Activated CD4-positive, alpha-beta T cell treated with anti-CD3 and anti-CD28 coated beads, Interleukin-10, Interleukin-2, amounts not matched to agents 100 ng/mL and 50 ng/mL, durations not matched to agents 16 hours and 8 hours (primary cell): ENCODE results near the gene MYT1.

ENCODE experiments used
- DNase-seq: peaks from one replicate; pipeline ENCODE4 v3.0.0-alpha.2; 2020

Gene MYT1

DNA sequence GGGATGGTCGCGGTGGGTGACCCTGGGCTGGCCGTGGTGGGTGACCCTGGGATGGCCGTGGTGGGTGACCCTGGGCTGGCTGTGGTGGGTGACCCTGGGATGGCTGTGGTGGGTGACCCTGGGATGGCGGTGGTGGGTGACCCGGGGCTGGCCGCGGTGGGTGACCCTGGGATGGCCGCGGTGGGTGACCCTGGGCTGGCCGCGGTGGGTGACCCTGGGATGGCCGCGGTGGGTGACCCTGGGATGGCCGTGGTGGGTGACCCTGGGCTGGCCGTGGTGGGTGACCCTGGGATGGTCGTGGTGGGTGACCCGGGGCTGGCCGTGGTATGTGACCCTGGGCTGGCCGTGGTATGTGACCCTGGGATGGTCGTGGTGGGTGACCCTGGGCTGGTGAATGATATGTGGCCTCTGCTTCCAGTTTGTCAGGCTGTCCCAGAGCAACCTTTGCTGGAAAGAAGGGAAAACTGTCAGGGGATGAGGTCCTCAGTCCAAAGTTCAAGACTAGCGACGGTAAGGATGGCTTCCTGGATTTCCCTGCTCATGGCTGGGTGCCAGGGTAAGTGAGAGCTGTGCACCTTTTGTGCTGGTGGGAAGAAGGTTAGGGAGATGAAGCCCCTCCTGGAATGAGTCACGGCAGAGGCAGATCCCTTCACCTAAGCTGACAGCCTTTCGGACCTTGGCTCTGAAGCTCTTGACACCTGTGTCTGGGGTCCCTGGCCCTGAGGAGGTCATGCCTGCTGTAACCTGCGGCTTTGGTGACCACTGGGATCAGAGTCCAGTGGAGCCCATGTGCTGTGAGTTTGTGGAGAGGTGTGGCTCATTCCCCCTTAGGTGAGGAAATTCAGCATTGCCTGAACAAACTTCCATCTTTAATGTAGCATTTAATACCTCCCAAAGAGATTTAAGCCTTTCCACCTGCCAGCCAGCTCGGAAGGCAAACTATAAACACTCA is 72.2 kb downstream of the MYT1 start:
- DNase-seq, result no peak

DNA sequence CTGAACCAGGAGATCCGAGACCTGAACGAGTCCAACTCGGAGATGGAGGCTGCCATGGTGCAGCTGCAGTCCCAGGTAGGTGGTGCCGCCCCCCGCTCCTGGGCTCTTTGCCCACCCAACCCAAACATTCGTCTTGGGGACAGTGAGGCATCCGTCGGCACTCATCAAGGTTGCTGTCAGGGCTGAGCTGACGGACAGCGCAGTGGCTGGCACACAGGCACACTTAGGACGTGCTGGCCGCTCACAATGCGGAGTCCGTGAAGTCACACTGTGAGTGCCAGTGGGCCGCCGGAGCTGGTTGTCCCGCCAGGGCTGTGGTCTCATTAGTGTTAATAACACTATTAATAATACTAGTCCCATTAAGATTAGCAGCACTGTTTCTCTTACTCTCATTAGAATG is 73.1 kb downstream of the MYT1 start:
- DNase-seq, result no peak

DNA sequence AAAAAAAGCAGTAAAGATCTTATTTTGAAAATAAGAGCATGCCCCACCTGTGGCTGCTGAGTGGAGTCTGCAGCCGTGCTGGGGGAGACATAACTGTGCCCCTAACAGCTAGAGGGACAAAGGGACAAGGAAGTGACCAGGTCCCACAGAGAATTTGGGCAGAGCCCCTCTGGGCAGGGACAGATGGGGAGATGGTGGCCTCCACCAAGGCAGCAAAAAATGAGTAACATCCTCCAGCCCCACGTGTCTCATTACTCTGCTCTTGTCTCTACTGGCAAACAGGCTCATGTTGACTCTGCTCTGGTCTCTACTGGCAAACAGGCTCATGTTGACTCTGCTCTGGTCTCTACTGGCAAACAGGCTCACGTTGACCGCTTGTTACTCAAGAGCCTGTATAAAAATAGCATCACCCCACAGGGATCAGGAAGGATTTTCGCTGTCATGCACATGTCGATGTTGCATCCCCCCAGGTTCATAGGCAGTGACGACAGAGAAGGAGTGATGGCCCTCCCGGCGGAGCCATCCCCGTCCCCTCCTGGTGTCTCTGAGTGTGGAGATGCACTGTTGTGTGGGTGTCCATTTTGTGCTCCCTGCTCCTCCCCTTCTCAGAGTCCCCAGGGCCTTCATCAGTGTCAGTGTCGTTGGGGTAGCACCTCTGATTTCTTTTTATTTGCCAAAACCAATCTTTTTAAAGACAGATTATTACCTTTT is 74.0 kb downstream of the MYT1 start:
- no peak for DNase-seq

DNA sequence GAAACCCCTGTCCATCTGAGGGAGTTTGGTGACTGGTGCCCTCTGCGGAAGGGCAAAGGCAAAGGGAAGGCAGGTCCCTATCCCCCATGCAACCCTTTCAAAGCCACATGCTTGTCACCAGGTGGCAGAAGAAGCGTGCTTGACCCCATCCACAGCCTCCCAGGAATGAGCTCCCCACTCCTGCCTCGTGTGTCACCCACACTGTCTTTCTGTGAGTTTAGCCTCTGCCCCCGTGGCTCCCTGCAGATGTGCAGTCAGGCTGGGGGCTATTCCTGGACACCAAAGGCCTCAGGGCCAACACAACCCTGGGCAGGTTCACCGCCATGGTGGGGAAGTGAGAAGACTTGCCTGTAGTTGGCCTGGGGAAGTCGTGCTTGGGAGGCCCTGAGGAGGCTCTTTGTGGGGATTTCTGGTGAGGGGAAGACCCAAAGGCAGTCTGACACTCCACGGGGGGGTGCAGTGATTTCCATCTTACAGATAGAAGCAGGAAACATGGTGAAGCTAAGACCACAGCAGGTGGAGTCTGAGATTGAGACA is 74.7 kb downstream of the MYT1 start:
- DNase-seq, result no peak

DNA sequence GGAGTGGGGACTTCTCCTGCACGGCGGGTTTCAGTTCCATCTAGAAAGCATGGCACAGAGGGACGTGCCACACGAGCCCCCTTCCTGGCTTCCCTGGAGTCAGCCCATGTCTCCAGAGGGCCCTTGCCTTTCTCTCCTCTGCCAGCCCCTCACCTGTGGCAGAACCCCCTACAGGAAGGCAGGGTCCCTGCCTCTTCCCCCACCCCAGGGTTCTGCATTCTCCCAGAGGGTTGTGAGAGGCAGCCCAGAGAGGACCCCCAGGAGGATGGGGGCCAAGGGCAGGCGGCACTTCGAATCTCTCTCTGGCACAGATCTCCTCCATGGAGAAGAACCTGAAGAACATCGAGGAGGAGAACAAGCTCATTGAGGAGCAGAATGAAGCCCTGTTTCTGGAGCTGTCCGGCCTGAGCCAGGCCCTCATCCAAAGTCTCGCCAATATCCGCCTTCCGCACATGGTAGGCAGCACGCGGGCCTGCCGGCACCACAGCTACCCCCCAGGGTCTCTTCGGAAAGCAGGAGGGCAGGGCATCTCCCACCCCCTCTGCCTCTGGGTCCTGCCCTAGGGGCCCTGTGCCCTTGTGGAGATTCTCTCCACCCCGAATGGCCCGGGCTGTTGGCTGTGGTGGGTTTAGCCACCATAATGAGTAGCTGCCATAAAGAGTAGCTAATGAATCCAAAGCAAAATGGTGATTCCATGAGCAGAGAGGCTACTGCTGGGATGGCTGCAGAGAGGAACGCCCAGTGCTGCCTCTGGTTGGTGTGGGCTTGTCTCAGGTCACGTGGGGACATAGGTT is 75.4 kb downstream of the MYT1 start:
- DNase-seq, result no peak

DNA sequence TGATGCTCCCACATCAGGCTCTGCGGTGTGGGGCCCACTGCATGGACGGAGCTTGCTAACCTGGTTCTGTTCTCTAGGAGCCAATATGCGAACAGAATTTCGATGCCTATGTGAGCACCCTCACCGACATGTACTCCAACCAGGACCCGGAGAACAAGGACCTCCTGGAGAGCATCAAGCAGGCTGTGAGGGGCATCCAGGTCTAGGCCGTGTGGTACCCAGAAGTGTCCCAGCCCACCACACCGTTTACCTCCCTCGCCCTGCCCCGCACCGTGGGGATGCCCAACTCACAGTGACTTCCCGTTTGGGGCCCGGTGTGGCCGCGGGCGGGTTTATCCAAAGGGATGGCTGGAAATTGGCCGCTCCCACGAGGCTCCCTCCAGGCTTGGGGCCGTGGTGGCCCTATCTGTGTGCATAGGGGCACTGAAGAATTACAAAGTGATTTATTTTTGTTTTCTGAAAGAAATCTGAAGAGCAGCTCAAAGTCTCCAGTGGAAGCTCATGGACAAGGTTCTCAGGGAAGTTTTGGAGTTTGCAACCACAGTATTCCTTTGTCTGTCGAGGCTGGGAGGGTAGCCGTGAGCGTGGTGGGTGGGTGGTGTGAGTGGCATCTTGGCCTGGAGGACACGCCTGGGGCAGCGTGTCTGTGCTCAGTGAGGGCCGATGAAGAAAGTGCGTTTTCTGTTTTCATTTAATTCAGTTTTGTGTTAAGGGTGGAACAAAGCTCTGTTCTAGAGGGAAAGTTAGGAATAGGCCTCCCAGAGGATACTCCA is 76.2 kb downstream of the MYT1 start:
- no peak for DNase-seq

DNA sequence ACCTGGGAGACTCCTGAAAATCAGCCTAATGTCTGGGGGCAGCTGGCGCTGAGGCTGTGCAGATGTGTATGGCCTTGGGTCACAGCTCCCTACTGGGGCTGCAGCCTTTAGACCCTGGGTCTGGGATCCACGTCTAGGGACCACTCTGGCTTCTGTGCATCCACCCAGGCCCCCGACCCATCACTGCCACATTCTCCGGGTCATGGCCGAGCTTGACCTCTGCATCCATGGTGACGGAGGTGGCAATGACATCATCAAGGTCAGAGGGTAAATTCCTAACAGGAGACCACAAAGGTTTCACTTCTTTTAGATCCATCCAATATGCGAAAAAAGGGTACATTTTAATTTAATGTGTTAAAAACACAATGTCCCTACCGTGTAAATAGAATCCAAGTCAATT is 76.8 kb downstream of the MYT1 start:
- DNase-seq, result no peak

DNA sequence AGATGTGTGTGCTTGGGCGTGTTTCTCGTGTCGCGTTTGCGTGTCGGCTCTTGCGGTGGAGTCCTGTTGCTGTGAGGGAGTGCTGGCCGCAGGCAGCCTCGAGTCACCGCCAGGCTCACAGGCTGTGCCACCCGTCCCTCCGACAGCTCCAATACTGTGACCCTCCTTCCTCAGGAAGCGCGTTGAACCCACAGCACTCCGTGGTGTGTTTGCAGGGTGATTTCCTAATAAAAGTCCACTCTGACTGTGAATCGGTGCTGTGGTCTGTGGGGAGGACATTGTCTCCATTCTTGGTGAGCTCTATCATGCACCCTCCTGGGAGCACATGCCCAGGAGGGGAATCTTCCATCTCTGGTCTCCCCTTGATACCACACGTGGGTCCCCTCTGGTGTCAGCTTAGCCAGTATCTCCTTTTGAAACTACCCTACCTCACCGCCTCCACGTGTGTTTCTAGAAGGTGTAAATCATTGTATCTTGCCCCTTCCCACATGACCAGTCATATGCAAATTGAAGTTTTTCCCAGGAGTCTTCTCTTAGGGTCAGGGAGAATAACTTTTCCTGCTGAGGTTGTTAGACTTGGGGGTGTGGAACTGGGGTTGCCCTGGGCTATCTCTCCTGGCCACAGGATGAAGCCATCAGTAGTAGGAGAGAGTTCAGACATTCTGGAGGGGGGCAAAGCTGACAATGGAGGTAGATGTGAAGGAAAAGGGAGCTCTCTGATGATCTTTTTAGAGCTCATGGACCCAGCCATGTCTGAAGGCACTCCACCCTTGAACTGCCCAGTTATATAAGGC is 77.9 kb downstream of the MYT1 start:
- DNase-seq, result no peak

DNA sequence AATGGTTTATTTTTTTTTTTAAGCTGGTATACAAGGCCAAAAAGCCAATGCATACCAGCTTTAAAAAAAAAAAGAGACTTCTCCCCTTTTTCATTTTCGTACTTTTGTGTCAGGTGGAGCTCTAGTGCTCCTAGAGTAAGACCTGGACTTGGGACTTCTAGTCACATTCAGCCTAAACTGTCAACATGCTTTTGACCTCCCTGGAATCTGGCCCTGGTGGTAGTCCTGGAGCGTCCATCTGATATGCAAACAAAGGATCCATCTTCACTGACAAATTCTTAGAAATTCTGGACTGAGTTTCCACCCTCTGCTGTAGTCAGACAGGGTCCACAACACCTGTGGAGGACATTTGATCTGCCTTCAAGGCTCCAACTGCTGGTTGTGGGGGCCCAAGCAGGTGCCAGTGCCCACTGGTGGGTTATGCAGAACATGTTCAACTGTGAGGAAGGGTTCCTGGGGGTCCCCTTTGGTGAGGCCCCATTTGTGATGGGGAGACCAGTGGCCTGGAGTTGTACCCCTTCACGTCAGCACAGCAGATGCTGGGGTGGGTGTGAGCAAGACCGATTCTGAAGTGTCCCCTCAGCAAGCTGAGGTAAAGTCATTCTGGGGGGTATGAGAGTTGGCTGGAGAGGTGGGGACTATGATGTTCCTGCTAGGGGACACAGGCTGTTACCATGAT is 78.7 kb downstream of the MYT1 start:
- no peak for DNase-seq

DNA sequence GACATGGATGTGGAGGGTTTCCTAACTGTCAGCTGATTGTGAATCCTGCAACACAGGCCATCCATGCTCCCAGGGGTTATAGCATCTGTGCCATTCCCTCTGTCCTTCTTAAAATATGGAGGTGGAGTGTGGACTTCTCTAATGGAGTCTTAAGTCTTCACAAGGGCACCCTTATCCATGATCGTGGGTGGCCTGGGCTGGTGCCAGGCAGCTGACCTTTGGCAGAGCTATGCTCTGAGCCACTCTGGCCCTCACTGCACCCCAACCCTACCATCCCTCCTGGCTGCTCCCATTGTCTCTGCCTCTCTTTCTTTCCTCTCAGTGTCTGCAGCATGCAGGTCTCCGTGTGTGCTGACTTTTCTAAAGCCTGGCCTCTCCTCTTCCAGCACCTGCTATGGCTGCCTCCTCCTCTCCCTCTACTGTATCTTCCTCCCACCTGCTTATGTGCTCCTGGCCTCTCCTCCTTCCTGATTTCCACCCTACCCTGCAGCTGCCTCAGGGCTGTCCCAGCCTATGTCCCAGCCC is 80.1 kb downstream of the MYT1 start:
- no peak for DNase-seq

DNA sequence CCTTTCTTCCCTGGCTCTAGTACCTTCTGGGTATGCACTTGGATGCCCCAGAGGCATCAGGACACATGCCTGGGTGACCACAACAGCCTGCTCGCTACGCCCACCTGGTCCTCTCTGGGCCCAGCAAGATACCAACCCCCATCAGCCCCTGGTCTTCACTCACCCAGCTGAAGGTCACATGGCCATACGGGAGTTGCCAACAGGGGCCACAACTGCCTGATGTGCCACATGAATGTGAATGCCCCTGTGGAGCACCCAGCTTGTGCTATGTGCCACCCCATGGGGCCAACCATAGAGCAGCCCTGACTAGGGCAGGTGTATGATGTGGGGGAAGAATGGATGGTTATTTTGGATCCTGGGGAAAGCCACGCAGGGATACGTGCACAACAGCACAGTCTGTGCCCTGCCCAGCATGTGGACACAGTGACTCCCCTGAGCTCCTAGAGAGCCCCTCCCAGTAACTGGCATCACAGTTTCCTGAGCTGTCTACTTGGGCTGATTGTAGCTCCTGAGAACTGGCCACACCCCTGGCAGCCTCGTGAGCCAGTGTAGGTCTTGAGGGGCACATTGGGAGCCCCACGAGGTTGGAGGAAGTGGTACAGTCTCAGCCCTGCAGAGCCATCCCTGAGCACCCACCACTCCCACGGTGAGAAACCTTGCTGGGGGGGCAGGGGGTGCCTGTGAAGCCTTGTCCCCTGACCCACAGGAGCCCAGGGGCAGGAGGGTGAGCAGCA is 80.8 kb downstream of the MYT1 start:
- DNase-seq, result no peak

DNA sequence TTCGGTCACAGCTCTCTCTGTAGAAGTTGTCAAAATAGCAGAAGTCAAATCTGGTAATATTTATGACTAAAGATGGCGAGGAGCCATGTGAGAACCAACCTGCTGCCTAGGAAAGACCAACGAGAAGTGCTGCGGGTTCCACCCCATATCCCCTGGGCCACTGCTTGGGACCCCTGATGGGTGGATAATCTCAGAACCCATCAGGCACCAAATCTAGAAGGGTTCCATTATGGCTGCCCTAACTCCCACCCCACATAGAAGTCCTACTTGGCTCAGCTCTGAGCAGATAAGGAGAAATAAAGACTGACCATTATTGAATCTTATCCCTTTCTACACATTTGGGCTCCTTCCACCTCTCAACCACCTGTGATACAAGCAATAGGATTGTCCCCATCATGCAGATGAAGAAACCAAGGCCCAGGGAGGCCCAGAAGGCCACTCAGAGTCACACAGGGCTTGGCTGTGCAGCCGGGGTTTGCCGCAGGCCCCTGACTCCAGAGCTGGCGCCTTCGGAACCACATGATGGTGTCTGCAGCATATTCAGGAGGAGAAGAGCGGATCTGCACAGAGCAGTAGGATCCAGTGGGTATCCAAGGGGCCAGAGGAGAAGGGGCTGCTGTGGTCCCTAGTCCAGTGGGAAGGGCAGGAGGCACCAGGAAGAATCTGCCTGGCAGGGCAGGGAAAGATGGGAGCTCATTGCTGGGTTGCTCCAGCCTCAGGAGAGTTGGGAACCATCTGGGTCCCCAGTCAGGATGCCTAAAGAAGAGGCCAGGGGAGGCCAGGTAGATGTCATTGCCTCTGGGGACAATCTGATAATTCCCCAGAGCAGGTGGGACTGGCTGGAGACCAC is 81.7 kb downstream of the MYT1 start:
- DNase-seq, result no peak

DNA sequence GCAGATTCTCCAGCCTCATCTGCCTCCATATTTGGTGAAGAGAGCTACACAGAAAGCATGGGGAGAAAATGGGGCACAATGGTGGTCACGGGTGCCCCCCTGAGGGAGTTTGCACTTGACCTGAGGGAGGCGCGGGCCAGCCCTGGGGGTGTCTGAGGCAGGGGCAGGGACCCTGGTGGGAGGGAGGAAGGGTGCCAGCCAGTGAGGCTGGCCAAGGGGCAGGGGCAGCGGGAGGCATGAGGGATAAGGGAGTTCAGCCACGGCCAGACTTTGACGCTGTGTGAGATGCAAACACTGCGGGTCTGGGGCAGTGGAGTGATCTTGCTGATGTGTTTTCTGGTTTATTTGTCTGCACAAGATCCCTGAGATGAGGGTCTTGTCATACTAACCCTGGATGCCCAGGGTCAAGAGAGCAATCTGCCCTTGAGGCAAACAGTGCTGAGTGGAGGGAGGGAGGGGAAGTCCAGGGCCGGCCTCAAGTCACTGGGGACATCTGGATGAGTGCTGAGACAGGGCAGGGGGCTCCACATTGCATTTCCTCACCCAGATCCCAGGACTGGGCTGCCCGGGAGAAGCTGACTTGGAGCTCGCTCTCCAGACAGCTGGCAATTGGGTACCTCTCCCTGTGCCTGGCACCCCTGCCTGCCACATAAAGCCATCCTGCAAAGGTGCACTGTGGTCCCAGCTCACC is 82.5 kb downstream of the MYT1 start:
- DNase-seq, result no peak

DNA sequence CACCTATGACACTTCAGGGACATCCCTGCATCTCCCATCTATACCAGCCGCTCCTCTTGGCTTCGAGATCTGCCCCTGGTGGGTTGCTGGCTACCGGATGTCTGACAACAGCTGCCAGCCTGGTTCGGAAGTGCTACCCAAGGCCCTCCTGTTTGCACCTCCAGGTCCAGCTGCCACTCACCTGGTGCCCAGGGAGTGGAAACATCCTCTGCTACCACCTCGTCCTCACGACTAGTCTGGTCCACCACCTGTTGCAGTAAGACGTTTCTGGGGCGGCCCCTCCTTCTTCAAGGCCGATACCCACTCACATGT is 83.0 kb downstream of the MYT1 start:
- DNase-seq, result no peak

DNA sequence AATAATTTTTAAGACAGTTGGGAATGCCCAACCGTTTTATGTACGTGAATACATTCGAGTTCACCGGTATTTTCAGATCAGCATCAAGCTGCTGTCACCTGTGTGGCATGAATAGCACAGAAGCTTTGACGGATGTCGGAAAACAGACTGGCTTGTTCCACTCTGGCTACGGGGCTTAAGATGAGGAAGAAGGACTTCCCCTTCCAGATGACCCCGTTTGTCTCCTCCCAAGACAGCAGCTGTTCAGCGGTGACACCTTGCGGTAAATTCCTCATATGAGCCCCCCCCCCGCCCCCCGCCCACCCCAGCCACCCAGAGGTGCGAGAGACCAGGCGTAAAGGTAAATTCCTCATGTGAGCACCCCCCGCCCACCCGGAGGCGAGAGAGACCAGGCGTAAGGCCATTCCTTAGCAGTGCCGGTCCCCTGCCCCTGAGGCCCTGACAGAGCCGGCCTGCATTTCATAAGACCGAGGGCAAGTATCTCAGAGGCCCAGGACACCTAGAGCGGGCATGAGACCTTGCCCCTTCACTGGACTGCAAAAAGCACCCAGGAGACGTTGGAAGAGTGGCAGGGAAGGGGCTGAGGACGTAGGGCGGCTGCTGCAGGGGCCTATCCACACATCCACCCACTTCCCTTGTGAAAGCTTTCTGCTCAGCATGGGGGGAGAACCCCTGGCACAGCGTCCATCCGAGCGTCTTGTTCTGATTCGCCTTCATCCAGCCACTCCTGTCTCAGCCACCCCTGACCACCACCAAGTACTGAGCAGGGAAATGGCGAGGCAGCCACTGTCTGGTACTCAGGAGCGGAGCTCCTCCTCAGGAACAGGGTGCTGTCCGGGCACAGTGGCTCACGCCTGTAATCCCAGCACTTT is 84.0 kb downstream of the MYT1 start:
- no peak for DNase-seq

DNA sequence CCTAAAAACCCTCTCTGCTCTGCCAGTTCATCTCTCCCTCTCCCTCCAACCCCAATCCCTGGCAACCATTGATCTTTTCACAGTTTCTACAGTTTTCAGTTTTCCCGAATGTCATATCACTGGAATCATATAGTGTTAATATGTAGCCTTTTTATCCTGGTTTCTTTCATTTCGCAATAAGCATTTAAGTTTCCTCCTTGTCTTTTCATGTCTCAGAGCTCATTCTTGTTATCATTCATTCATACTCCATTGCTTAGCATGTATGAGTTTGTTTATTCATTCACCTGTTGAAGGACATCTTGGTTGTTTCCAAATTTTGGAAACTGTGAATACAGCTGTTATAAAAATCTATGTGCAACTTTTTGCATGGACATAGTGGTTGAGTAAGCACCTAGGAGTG is 85.8 kb downstream of the MYT1 start:
- no peak for DNase-seq

DNA sequence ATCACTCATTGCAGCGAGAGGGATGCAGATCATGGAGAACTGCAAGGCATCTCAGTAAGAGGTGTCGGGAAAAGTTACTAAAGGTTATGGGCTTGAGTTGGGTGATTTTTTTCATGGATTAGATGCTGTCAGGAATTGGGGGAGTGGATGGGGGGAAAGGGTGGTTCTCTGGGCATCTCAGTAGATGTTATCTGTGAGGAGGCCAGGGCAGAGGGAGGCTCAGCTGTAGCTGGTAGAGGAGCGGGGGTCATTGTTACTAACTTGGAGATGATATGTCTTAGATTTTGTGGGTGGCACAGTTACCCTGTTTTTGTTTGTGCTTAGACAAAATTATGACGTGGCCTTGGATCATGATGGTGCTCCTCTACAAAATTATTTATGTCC is 88.7 kb downstream of the MYT1 start:
- no peak for DNase-seq

DNA sequence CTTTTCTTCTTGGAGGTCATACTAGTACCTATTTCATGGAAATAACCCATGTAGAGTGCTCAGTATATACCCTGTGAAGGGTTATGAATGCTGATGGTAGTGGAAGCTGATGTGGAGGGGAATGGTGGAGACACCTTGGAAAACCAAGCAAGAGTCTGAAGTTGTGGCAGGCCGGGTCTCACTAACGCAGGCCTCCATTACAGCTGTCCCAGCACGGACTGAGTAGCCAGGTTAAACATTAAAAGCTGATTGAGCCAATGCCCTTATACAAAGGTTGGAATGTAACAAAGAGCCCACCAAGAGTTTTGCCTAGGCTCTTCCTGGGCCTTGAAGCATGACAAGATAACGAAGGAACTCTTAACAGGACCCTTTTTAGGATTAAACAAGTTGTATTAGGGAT is 89.2 kb downstream of the MYT1 start:
- no peak for DNase-seq
